AG04450 (cell line): ENCODE data around the gene SWT1. TPM values are rescaled to one million over a fixed set of nuclear protein-coding genes. Genes with fewer than 3 reads are reported as not detected.

Experiments used
- CTCF ChIA-PET: fragments of 300-600, 350-600 bp; formaldehyde crosslinking; extraction: SDS; loops from one replicate; lab custom pipeline; 2022; ENCODE audit warnings: antibody characterized with exemption, inconsistent platforms; lab: Charles Lee
- POLR2A ChIA-PET: fragments of 350-600 bp; formaldehyde crosslinking; extraction: SDS; loops from one replicate; lab custom pipeline; 2021; ENCODE audit warnings: antibody characterized with exemption, inconsistent platforms; lab: Yijun Ruan, JAX
- DNase-seq: peaks from one replicate; pipeline ENCODE4 v3.0.0-alpha.2; 2011; ENCODE audit warnings: low read depth, low spot score
- H3K27ac ChIP-seq: one replicate; pipeline ENCODE4 v1.5.1; 2012; ENCODE audit warnings: low read depth, low read length, control low read depth
- H3K27me3 ChIP-seq: one replicate; pipeline ENCODE4 v1.6.0; 2012; ENCODE audit warnings: low read length; ENCODE audit not compliant: control insufficient read depth, insufficient read depth
- H3K4me3 ChIP-seq: 2 replicates; pipeline ENCODE4 v1.5.1; 2011; ENCODE audit warnings: mild to moderate bottlenecking, low read depth, low read length, control low read depth
- H3K9me3 ChIP-seq: 2 replicates; pipeline ENCODE4 v1.5.1; 2012; ENCODE audit warnings: low read length; ENCODE audit not compliant: control insufficient read depth, insufficient read depth
- CTCF ChIP-seq: IDR thresholded peaks from 2 replicates; pipeline ENCODE4 v1.5.1; 2011; ENCODE audit warnings: low read depth, low read length, control low read depth, inconsistent platforms
- polyA plus RNA-seq: library from polyadenylated mRNA; depleted of rRNA; stranded (reverse); fragments of >200 nt; gene quantifications from 2 replicates; pipeline ENCODE4 v1.2.3, GENCODE V29; 2011

Gene SWT1
- polyA plus RNA-seq, 1 experiment, result 3.6 TPM

DNA sequence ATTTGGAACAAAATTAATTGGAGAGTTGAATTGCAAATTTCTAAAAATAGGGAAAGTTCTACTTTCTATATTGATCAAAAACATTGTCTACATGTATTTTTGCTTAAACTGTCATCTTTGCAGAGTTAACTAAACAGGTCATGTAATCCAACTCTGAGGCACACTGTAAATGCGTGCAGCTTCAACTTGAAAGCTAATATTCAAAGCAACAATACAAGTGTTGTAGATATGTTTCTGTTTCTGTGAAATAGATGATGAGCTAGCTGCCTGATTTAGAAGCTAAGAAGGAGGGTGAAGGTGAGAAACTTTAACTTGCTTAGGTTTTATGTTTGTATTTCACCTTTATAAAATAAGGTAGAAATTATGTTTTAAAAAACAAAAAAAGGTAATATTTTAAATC, 82.9 kb downstream of the SWT1 start:
- no peaks in the 10 kb centered on the region for H3K9me3 ChIP-seq
- no peak for TF ChIP-seq CTCF
- DNase-seq, result no peak
- POLR2A ChIA-PET, result interaction anchor here (0.7 kb wide), 1 partner anchor 325 kb away, joined by 3 read pairs; no protein-coding TSS in a partner anchor
- H3K27ac ChIP-seq, result no peak overlapping the region
- H3K27me3 ChIP-seq, result no peaks in the 10 kb centered on the region
- CTCF ChIA-PET, result interaction anchor here (0.5 to 3.6 kb wide), 7 partner anchors 56 to 440 kb away, joined by 3 to 27 read pairs (median 7); no protein-coding TSS in a partner anchor
- no peak overlapping the region for H3K4me3 ChIP-seq

- H3K27me3 ChIP-seq, result no peaks in the 10 kb centered on the region
- CTCF ChIA-PET, result no interaction called here
- TF ChIP-seq CTCF, result no peak
- no peak overlapping the region for H3K27ac ChIP-seq
- no peak overlapping the region for H3K4me3 ChIP-seq
- POLR2A ChIA-PET, result no interaction called here
- no peaks in the 10 kb centered on the region for H3K9me3 ChIP-seq
- DNase-seq, result no peak
Measured at GRCh38 chr1:185241127-185241526, 84.2 kb downstream of the SWT1 start.

DNA sequence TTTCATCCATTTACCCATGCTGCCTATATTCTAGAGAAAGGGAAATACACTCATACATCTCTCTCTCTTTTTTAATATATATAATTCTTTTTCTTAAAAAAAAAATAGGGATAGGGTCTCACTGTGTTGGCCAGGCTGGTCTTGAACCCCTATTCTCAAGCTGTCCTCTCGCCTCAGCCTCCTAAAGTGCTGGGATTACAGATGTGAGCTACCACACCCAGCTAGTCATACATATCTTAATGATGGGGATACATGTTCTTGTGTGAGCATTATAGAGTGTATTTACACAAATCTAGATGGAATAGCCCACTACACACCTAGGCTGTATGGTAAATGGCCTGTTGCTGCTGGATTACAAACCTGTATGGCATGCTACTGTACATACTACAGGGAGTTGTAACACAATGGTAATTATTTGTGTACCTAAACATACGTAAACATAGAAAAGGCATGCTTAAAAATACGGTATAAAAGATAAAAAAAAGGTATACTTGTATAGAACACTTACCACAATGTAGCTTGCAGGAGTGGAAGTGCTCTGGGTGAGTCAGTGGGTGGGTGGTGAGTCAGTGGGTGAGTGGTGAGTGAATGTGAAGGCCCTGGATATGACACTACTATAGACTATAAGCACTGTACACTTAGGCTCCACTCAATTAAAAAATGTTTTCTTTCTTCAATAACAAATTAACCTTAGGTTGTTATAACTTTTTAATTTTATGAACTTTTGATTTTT, 87.2 kb downstream of the SWT1 start:
- ChIA-PET CTCF (interaction anchor here (1.1 to 1.5 kb wide), 3 partner anchors 352 to 436 kb away, joined by 3 to 5 read pairs (median 4); no protein-coding TSS in a partner anchor), POLR2A (no interaction called here)
- Histone ChIP-seq H3K27me3 (no peaks in the 10 kb centered on the region), H3K27ac (no peak overlapping the region), H3K4me3 (no peak overlapping the region), H3K9me3 (no peaks in the 10 kb centered on the region)
- no peak for TF ChIP-seq CTCF
- DNase-seq, result peak; percentile 48

DNA sequence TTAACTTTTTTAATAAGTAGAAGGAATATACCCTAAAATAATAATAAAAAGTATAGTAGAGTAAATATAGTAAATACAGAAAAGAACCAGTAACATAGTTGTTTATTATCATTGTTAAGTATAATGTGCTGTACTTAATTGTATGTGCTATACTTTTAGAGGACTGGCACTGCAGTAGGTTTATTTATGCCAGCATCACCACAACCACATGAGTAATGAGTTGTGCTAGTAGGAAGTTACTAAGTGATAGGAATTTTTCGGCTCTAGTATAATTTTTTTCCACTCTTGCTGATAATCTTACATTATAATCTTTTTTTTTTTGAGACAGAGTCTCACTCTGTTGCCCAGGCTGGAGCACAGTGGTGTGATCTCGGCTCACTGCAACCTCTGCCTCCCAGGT, 88.5 kb downstream of the SWT1 start:
- no peak for DNase-seq
- no peak for TF ChIP-seq CTCF
- H3K27ac ChIP-seq, result no peak overlapping the region
- ChIA-PET POLR2A (no interaction called here), CTCF (interaction anchor here (0.6 to 1.1 kb wide), 3 partner anchors 19 to 425 kb away, joined by 3 to 5 read pairs (median 5); no protein-coding TSS in a partner anchor)
- no peak overlapping the region for H3K4me3 ChIP-seq
- no peaks in the 10 kb centered on the region for H3K9me3 ChIP-seq
- no peaks in the 10 kb centered on the region for H3K27me3 ChIP-seq

DNA sequence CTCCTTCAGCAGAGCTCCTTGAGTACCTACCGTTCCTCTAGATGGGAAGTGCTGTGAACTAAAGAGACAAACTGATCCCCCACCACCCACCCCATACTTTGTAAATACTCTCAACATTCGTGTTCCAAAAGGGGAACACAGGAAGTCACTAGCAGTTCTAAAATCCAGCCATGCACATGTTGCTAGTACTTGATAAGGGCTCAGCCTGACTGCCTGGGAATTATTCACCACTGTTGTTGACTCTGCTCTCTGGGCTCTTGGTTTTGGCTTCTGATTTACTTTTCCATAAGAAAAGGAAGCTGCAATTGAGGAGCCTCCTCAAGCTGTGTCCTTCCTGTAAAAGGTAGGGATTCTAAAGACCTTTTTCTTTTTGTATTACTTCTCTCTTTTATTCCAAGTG, 92.6 kb downstream of the SWT1 start:
- TF ChIP-seq CTCF, result no peak
- no peaks in the 10 kb centered on the region for H3K27me3 ChIP-seq
- ChIA-PET CTCF (interaction anchor here (1.0 to 1.1 kb wide), 2 partner anchors 11 to 347 kb away, joined by 3 to 5 read pairs; no protein-coding TSS in a partner anchor), POLR2A (no interaction called here)
- DNase-seq, result no peak
- no peak overlapping the region for H3K4me3 ChIP-seq
- H3K9me3 ChIP-seq, result no peaks in the 10 kb centered on the region
- no peak overlapping the region for H3K27ac ChIP-seq
